ENCODE data around the gene TTBK1. TPM values are rescaled to one million over a fixed set of nuclear protein-coding genes. Genes with fewer than 3 reads are reported as not detected.

TTBK1 gene
- total and polyA plus RNA-seq, 10 donors: 0.05 to 0.32 (median 0.09) TPM; not detected in 1

- H3K4me1 ChIP-seq: peaks cover 0 to 90% (median 37%) of the 10 kb centered on the region in 6 donors
These were observed 68.4 kb downstream of the TTBK1 start for GRCh38 chr6:43311666-43312065.

GRCh38 chr6:43313813-43314212 is 70.5 kb downstream of the TTBK1 start:
- intact Hi-C loops (cut with DNase I; ENCODE audit: low total_unique reads): no loop called here
- no peaks in the 10 kb centered on the region for H3K9me3 ChIP-seq
- peak overlapping the region in 1 of 8 donors; percentile 77 for H3K27ac ChIP-seq
- DNase-seq: no peak
- TF ChIP-seq CTCF (IDR thresholded peaks at IDR 0.05 in 8 of 11, conservative IDR thresholded peaks at IDR 0.05 in 3 of 11) (no peak), POLR2AphosphoS5 (IDR thresholded peaks at IDR 0.05) (no peak), POLR2A (IDR thresholded peaks at IDR 0.05) (no peak)
- H3K4me3 ChIP-seq: no peak overlapping the region
- WGBS, 5 donors: 75 to 93% (median 83%) methylated on average over 1 of the region's 1 CpG
- no peaks in the 10 kb centered on the region for H3K36me3 ChIP-seq
- H3K27me3 ChIP-seq (replicated peaks in 1 of 7): peaks cover 0 to 7% (median 0%) of the 10 kb centered on the region in 7 donors
- peaks cover 0 to 98% (median 38%) of the 10 kb centered on the region in 6 donors for H3K4me1 ChIP-seq

More at GRCh38 chr6:43311666-43312065, 68.4 kb downstream of the TTBK1 start:
- intact Hi-C loops (cut with DNase I; ENCODE audit: low total_unique reads): no loop called here
- H3K27me3 ChIP-seq (replicated peaks in 1 of 7): peaks cover 0 to 23% (median 0%) of the 10 kb centered on the region in 7 donors
- TF ChIP-seq POLR2AphosphoS5 (IDR thresholded peaks at IDR 0.05) (no peak), POLR2A (IDR thresholded peaks at IDR 0.05) (no peak), CTCF (IDR thresholded peaks at IDR 0.05 in 8 of 11, conservative IDR thresholded peaks at IDR 0.05 in 3 of 11) (no peak)
- no peak for DNase-seq
- 36 to 73% (median 54%) methylated on average over 3 of the region's 3 CpGs for WGBS, 5 donors
- H3K36me3 ChIP-seq: no peaks in the 10 kb centered on the region
- no peaks in the 10 kb centered on the region for H3K9me3 ChIP-seq
- no peak overlapping the region for H3K4me3 ChIP-seq
- peak overlapping the region in 5 of 8 donors; percentile 16 to 79 (median 77) for H3K27ac ChIP-seq

DNA sequence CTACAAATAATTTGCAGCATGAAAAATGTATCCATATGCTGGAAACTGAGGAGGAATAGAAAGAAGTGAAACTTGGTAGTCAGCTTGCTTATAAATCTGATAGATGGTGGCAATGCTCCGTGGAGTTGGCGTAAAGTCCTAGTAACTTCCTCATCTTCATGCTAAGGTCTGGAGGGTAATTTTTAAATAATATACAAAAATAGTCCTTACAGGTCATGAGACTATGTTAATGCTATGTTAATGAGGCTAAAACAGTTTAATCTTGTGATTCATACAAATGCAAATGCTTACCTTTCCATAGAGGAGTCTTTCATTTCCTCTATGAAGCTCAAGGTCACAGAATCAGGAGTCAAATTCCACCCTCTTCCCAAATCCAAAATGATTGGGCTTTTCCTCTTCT is 74.7 kb downstream of the TTBK1 start:
- Histone ChIP-seq H3K4me3 (no peak overlapping the region), H3K36me3 (no peaks in the 10 kb centered on the region), H3K4me1 (peaks cover 0 to 73% (median 18%) of the 10 kb centered on the region in 6 donors), H3K27ac (peak overlapping the region in 3 of 8 donors; percentile 9 to 49 (median 15)), H3K9me3 (no peaks in the 10 kb centered on the region), H3K27me3 (replicated peaks in 1 of 7) (no peaks in the 10 kb centered on the region)
- no peak for DNase-seq
- TF ChIP-seq POLR2A (IDR thresholded peaks at IDR 0.05): no peak
- TF ChIP-seq CTCF (IDR thresholded peaks at IDR 0.05 in 8 of 11, conservative IDR thresholded peaks at IDR 0.05 in 3 of 11): no peak
- intact Hi-C loops (cut with DNase I; ENCODE audit: low total_unique reads): no loop called here
- 61 to 73% (median 72%) methylated on average over 2 of the region's 2 CpGs for whole genome bisulfite sequencing, 5 donors

GRCh38 chr6:43325876-43326275 is 82.6 kb downstream of the TTBK1 start:
- no peak overlapping the region for H3K27ac ChIP-seq
- H3K36me3 ChIP-seq: peaks cover 0 to 23% (median 0%) of the 10 kb centered on the region in 6 donors
- H3K4me1 ChIP-seq: peaks cover 0 to 21% (median 1%) of the 10 kb centered on the region in 6 donors
- no peak overlapping the region for H3K4me3 ChIP-seq
- no peaks in the 10 kb centered on the region for H3K9me3 ChIP-seq
- 32 to 40% (median 39%) methylated on average over 1 of the region's 1 CpG for WGBS, 5 donors
- no peaks in the 10 kb centered on the region for H3K27me3 ChIP-seq (replicated peaks in 1 of 7)
- intact Hi-C loops (cut with DNase I; ENCODE audit: low total_unique reads): no loop called here
- no peak for TF ChIP-seq POLR2A (IDR thresholded peaks at IDR 0.05)
- TF ChIP-seq POLR2AphosphoS5 (IDR thresholded peaks at IDR 0.05): no peak
- TF ChIP-seq CTCF (IDR thresholded peaks at IDR 0.05 in 8 of 11, conservative IDR thresholded peaks at IDR 0.05 in 3 of 11): no peak
- DNase-seq: no peak
